Osteocyte (in vitro differentiated cells): ENCODE results near the gene SULT4A1. TPM values are rescaled to one million over a fixed set of nuclear protein-coding genes. Genes with fewer than 3 reads are reported as not detected.

Experiments used
- DNase-seq: peaks from one replicate; pipeline ENCODE4 v3.0.0; 2021; ENCODE audit warnings: mixed read lengths; ENCODE audit not compliant: unreplicated experiment; ENCODE audit errors: extremely low spot score
- H3K27ac Mint-ChIP-seq: one replicate; pipeline ENCODE4 v1.8.0; 2021; ENCODE audit warnings: mild to moderate bottlenecking, mixed read lengths; ENCODE audit not compliant: unreplicated experiment
- H3K27me3 Mint-ChIP-seq: one replicate; pipeline ENCODE4 v1.8.0; 2021; ENCODE audit warnings: mixed read lengths; ENCODE audit not compliant: unreplicated experiment
- H3K36me3 Mint-ChIP-seq: one replicate; pipeline ENCODE4 v1.8.0; 2021; ENCODE audit warnings: mixed read lengths; ENCODE audit not compliant: unreplicated experiment
- H3K4me1 Mint-ChIP-seq: one replicate; pipeline ENCODE4 v1.8.0; 2021; ENCODE audit warnings: mixed read lengths; ENCODE audit not compliant: unreplicated experiment
- H3K4me3 Mint-ChIP-seq: one replicate; pipeline ENCODE4 v1.8.0; 2021; ENCODE audit warnings: mild to moderate bottlenecking, moderate library complexity, mixed read lengths; ENCODE audit not compliant: unreplicated experiment
- H3K9me3 Mint-ChIP-seq: one replicate; pipeline ENCODE4 v1.8.0; 2021; ENCODE audit warnings: mixed read lengths; ENCODE audit not compliant: unreplicated experiment
- CTCF ChIP-seq: fragments of 200-600 bp; sonication (generic); IDR thresholded peaks from 2 replicates; pipeline ENCODE4 v1.5.0; 2021; ENCODE audit warnings: antibody characterized with exemption, mild to moderate bottlenecking, moderate library complexity
- total RNA-seq: library from RNA; stranded (reverse); gene quantifications from 2 replicates; pipeline ENCODE4 v1.2.1, GENCODE V29; 2021

The SULT4A1 gene
- total RNA-seq, 1 donor from 2014 or later = not detected

- no peak overlapping the region for H3K27ac Mint-ChIP-seq
- no peaks in the 10 kb centered on the region for H3K9me3 Mint-ChIP-seq
- H3K4me3 Mint-ChIP-seq = no peak overlapping the region
- DNase-seq = no peak
- H3K4me1 Mint-ChIP-seq = peaks cover 5% of the 10 kb centered on the region
- no peaks in the 10 kb centered on the region for H3K36me3 Mint-ChIP-seq
- H3K27me3 Mint-ChIP-seq = peaks cover 5% of the 10 kb centered on the region
- no peak for TF ChIP-seq CTCF
Observed at GRCh38 chr22:43830931-43831560, 31.3 kb downstream of the SULT4A1 start.

GRCh38 chr22:43829904-43830851 lies 32.1 kb downstream of the SULT4A1 start:
- H3K27me3 Mint-ChIP-seq = no peaks in the 10 kb centered on the region
- peaks cover 5% of the 10 kb centered on the region for H3K4me1 Mint-ChIP-seq
- H3K36me3 Mint-ChIP-seq = no peaks in the 10 kb centered on the region
- no peak overlapping the region for H3K27ac Mint-ChIP-seq
- H3K4me3 Mint-ChIP-seq = no peak overlapping the region
- H3K9me3 Mint-ChIP-seq = no peaks in the 10 kb centered on the region
- TF ChIP-seq CTCF = no peak
- DNase-seq = no peak

GRCh38 chr22:43828998-43829782 lies 33.1 kb downstream of the SULT4A1 start:
- TF ChIP-seq CTCF = peak; percentile 19
- no peak for DNase-seq
- H3K4me1 Mint-ChIP-seq = peaks cover 5% of the 10 kb centered on the region
- H3K9me3 Mint-ChIP-seq = no peaks in the 10 kb centered on the region
- no peaks in the 10 kb centered on the region for H3K27me3 Mint-ChIP-seq
- no peaks in the 10 kb centered on the region for H3K36me3 Mint-ChIP-seq
- no peak overlapping the region for H3K4me3 Mint-ChIP-seq
- H3K27ac Mint-ChIP-seq = no peak overlapping the region

- H3K27ac Mint-ChIP-seq = no peak overlapping the region
- H3K4me1 Mint-ChIP-seq = peaks cover 5% of the 10 kb centered on the region
- no peak for DNase-seq
- H3K9me3 Mint-ChIP-seq = no peaks in the 10 kb centered on the region
- no peak for TF ChIP-seq CTCF
- H3K36me3 Mint-ChIP-seq = no peaks in the 10 kb centered on the region
- H3K27me3 Mint-ChIP-seq = no peaks in the 10 kb centered on the region
- no peak overlapping the region for H3K4me3 Mint-ChIP-seq
Observed at GRCh38 chr22:43828725-43828997, 33.7 kb downstream of the SULT4A1 start.
